ENCODE data around the gene RNU1-4.
"Not testable (repeated sequence)": the region's sequence is repeated elsewhere in the genome, so short reads cannot be mapped to it uniquely, and the experiment has no call there.

RNU1-4 gene

GRCh38 chr1:16718908-16719533 is 21.3 kb upstream of the RNU1-4 start:
- DNase-seq (ENCODE audit: low read depth): no peak
- no peak overlapping the region for H3K4me3 ChIP-seq (ENCODE audit: low read depth, low read length)
- TF ChIP-seq POLR2A (IDR thresholded peaks at IDR 0.05; ENCODE audit: extremely low read depth, insufficient read length): no peak
- TF ChIP-seq, protein P1, sequence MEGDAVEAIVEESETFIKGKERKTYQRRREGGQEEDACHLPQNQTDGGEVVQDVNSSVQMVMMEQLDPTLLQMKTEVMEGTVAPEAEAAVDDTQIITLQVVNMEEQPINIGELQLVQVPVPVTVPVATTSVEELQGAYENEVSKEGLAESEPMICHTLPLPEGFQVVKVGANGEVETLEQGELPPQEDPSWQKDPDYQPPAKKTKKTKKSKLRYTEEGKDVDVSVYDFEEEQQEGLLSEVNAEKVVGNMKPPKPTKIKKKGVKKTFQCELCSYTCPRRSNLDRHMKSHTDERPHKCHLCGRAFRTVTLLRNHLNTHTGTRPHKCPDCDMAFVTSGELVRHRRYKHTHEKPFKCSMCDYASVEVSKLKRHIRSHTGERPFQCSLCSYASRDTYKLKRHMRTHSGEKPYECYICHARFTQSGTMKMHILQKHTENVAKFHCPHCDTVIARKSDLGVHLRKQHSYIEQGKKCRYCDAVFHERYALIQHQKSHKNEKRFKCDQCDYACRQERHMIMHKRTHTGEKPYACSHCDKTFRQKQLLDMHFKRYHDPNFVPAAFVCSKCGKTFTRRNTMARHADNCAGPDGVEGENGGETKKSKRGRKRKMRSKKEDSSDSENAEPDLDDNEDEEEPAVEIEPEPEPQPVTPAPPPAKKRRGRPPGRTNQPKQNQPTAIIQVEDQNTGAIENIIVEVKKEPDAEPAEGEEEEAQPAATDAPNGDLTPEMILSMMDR (IDR thresholded peaks at IDR 0.05; ENCODE audit: low read depth, low read length): no peak

- no peak for TF ChIP-seq POLR2A (IDR thresholded peaks at IDR 0.05; ENCODE audit: extremely low read depth, insufficient read length)
- TF ChIP-seq MYC (IDR thresholded peaks at IDR 0.05; ENCODE audit: low read depth, low read length): no peak
- TF ChIP-seq, protein P2, sequence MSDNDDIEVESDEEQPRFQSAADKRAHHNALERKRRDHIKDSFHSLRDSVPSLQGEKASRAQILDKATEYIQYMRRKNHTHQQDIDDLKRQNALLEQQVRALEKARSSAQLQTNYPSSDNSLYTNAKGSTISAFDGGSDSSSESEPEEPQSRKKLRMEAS (IDR thresholded peaks at IDR 0.05; ENCODE audit: low read depth, low read length): no peak
- TF ChIP-seq, protein P1 (IDR thresholded peaks at IDR 0.05; ENCODE audit: low read depth, low read length): no peak
- no peak for DNase-seq (ENCODE audit: low read depth)
- no peak overlapping the region for H3K4me3 ChIP-seq (ENCODE audit: low read depth, low read length)
Observed at GRCh38 chr1:16719571-16720350, 20.6 kb upstream of the RNU1-4 start.

DNA sequence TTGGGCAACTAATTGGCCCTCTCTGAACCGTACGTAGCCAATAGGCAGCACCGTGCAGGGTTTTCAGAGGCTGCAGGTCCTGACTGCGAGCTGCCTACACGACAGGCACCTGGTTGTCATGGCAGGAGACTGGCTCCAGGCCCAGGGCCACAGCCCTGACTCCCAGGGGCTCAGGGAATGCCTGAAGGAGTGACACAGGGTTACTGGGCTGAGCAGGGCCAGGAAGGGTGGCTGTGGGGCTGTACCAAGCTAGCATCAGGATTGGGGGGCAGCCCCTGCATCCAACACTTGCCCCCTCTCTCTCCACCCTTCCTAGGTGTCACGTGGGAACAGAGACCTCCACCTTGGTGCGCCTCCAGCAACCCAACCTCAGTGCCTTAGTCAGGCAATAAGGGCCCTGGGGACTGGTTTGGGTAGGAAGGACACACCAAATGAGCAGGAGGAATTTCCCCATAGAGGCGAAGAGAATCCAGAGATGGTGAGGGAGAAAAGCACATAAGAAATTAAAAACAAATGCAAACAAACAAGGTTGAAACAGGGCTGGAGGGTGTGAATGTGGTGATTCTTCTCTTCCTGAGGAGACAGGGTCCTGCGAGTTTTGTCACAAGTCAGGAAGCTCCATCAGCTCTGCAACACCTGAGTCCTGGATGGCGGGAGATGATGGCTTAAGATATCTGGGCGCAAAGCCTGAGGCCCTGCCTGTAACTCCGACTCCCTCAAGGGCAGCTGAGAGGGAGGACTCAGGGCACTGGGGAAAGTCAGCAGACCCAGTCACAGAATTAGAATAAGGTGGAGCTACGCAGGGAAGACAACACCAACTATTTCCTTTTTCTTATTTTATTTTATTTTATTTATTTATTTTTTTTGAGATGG is 19.7 kb upstream of the RNU1-4 start:
- H3K4me3 ChIP-seq (ENCODE audit: low read depth, low read length): no peak overlapping the region
- TF ChIP-seq, protein P2 (IDR thresholded peaks at IDR 0.05; ENCODE audit: low read depth, low read length): no peak
- TF ChIP-seq, protein P1 (IDR thresholded peaks at IDR 0.05; ENCODE audit: low read depth, low read length): no peak
- TF ChIP-seq POLR2A (IDR thresholded peaks at IDR 0.05; ENCODE audit: extremely low read depth, insufficient read length) (no peak), MYC (IDR thresholded peaks at IDR 0.05; ENCODE audit: low read depth, low read length) (no peak)
- no peak for DNase-seq (ENCODE audit: low read depth)

DNA sequence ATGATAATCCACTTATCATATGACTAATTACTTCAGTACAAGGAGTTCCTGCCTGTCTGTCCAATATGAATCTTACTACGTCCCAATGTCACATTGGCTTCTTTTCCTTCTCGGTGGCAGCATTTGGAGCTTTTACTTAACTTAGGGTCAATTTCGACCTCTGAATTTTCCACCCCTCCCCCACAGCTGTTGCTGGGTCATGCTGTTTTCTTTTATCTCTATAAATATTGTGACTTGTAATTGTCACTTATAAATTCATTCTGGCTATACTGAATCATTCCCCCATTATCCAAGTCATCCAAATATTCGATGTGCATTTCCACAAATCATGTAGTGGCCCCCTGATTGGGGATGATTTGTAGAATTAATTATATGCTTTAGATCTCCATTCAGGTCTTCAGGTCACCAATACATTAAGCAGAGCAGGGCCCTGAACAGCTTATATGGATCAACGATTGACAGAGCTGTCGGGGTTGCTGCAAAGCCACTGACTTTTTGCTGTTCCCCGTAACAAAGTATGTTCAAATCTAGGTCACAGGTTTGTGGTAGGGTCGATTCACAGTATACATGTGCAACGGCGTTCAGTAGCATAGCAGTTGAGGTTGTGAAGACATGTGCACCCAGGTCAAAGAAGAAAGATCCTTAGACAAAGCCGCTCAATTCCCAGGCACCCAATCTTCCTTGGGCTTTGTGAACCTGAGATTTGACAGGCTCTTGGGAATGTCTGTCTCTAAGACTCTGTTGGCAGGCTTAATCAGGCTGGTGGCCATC is 18.3 kb upstream of the RNU1-4 start:
- DNase-seq (ENCODE audit: low read depth): no peak
- no peak overlapping the region for H3K4me3 ChIP-seq (ENCODE audit: low read depth, low read length)
- no peak for TF ChIP-seq MYC (IDR thresholded peaks at IDR 0.05; ENCODE audit: low read depth, low read length)
- TF ChIP-seq, protein P2 (IDR thresholded peaks at IDR 0.05; ENCODE audit: low read depth, low read length): no peak
- no peak for TF ChIP-seq POLR2A (IDR thresholded peaks at IDR 0.05; ENCODE audit: extremely low read depth, insufficient read length)
- TF ChIP-seq, protein P1 (IDR thresholded peaks at IDR 0.05; ENCODE audit: low read depth, low read length): no peak

DNA sequence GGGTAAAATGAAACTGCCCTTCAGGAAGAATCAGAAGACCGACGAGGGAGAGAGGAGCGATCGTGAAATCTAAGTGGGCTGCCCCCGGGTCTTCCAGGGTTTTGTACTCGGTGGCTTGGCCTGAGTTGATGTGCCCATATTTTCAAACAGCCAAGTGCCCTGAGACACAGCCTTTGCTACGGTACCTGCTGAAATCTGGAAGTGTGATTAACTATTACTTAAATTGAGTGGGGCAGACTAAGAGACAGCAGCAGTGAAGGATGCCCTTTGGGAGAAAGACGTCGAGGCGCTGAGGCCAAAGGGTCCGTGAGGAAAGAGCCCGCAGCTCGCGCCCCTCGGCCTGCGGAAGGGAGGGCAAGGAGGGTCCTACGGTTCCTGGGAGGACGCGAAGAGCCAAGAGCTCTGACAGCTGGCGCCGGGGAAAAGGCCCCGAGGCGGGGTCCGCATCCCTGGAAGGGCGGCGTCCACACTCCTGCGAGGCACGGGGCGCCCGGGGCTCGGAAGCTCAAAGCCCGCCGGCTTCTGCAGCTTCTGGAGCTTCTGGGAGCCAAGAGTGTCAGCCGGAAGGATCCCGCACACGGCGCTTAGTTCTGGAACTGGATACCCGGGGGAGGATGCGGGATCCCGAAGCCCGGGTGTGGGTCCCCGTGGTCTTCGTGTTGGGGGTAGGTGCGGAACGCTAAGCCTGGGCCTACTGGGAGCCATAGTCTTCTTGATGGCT is 15.4 kb upstream of the RNU1-4 start:
- no peak for TF ChIP-seq POLR2A (IDR thresholded peaks at IDR 0.05; ENCODE audit: extremely low read depth, insufficient read length)
- no peak for TF ChIP-seq MYC (IDR thresholded peaks at IDR 0.05; ENCODE audit: low read depth, low read length)
- TF ChIP-seq, protein P2 (IDR thresholded peaks at IDR 0.05; ENCODE audit: low read depth, low read length): no peak
- TF ChIP-seq, protein P1 (IDR thresholded peaks at IDR 0.05; ENCODE audit: low read depth, low read length): no peak
- DNase-seq (ENCODE audit: low read depth): peak; percentile 10
- no peak overlapping the region for H3K4me3 ChIP-seq (ENCODE audit: low read depth, low read length)

- DNase-seq (ENCODE audit: low read depth): peak; percentile 4
- not testable (repeated sequence) for H3K4me3 ChIP-seq (ENCODE audit: low read depth, low read length)
Observed at GRCh38 chr1:16725439-16726245, 14.7 kb upstream of the RNU1-4 start.
